Panc1 (cell line): ENCODE data around the gene HERC6. TPM values are rescaled to one million over a fixed set of nuclear protein-coding genes. Genes with fewer than 3 reads are reported as not detected.

Experiments
- ATAC-seq: fragments of 200-7000 bp; cut with Tn5 transposase; 2 replicates; pipeline ENCODE4 v1.9.1; 2020; ENCODE audit warnings: mild to moderate bottlenecking, moderate library complexity
- BruUV-seq: library from RNA; stranded (reverse); fragments of 400-500 nt; replicated peaks from 2 replicates; lab custom pipeline; 2021; lab: Mats Ljungman, UMichigan
- CTCF ChIA-PET: fragments of 300-600 bp; sonication (Branson Sonifier 250); formaldehyde crosslinking; loops from one replicate; lab custom pipeline; 2022; ENCODE audit warnings: antibody characterized with exemption; lab: Charles Lee
- POLR2A ChIA-PET: fragments of 300-600 bp; sonication (Branson Sonifier 250); formaldehyde crosslinking; loops from one replicate; lab custom pipeline; 2022; ENCODE audit warnings: antibody characterized with exemption; lab: Charles Lee
- DNase-seq: peaks from one replicate; pipeline ENCODE4 v3.0.0-alpha.2; 2010; ENCODE audit warnings: low read depth, low spot score
- H3K27ac ChIP-seq: 2 replicates; pipeline ENCODE4 v1.5.1; 2011; ENCODE audit warnings: mild to moderate bottlenecking, low read length, inconsistent platforms
- H3K27me3 ChIP-seq: fragments of 200-500 bp; sonication (Bioruptor generic); 2 replicates; pipeline ENCODE4 v1.6.0; 2014; ENCODE audit warnings: low read length, inconsistent platforms; ENCODE audit not compliant: control insufficient read depth, insufficient read depth
- H3K36me3 ChIP-seq: fragments of 200-500 bp; sonication (Bioruptor generic); 2 replicates; pipeline ENCODE4 v1.5.1; 2014; ENCODE audit warnings: inconsistent platforms, mild to moderate bottlenecking, low read length, moderate library complexity; ENCODE audit not compliant: control insufficient read depth, insufficient read depth
- H3K4me1 ChIP-seq: 2 replicates; pipeline ENCODE4 v1.5.1; 2011; ENCODE audit warnings: inconsistent platforms, mild to moderate bottlenecking, low read length, moderate library complexity; ENCODE audit not compliant: control insufficient read depth, insufficient read depth
- H3K4me3 ChIP-seq, 2 experiments: 2 replicates each; pipeline ENCODE4 v1.5.1; 2011 to 2012; ENCODE audit warnings: low read depth in 2 of 2, low read length in 2 of 2, mild to moderate bottlenecking in 2 of 2, inconsistent platforms in 1 of 2, moderate library complexity in 1 of 2
- H3K9me3 ChIP-seq: fragments of 200-500 bp; sonication (Bioruptor generic); 2 replicates; pipeline ENCODE4 v1.5.1; 2014; ENCODE audit warnings: low read depth, mild to moderate bottlenecking, inconsistent platforms, low read length, moderate library complexity; ENCODE audit not compliant: control insufficient read depth, insufficient read depth
- POLR2AphosphoS5 ChIP-seq: IDR thresholded peaks from 2 replicates; pipeline ENCODE4 v1.6.1; 2012; ENCODE audit warnings: mild to moderate bottlenecking, low read depth, low read length, moderate library complexity
- SIN3A ChIP-seq: IDR thresholded peaks from 2 replicates; pipeline ENCODE4 v1.6.1; 2012; ENCODE audit warnings: low read depth, mild to moderate bottlenecking, low read length, moderate library complexity, borderline replicate concordance; ENCODE audit not compliant: insufficient read depth
- TCF7L2 ChIP-seq: IDR thresholded peaks from 2 replicates; pipeline ENCODE4 v1.6.1; 2011; ENCODE audit warnings: mild to moderate bottlenecking, low read depth, low read length, inconsistent platforms
- in situ Hi-C: cut with HindIII; loops from 2 replicates; pipeline ENCODE4 v1.10.0; 2016; ENCODE audit warnings: low sequenced_read_pairs, low pct_unique_long_range_greater_than_20kb
- intact Hi-C: fragments of 100-400 bp; cut with micrococcal nuclease; formaldehyde crosslinking; loops from one replicate; pipeline ENCODE4 v1.10.0; 2022; ENCODE audit not compliant: unreplicated experiment
- total RNA-seq: library from RNA; stranded (reverse); gene quantifications from one replicate; pipeline ENCODE4 v1.2.1, GENCODE V29; 2021; ENCODE audit not compliant: unreplicated experiment
- TF ChIP-seq, protein P1 (sequence below): fragments of 450-650 bp; IDR thresholded peaks from 2 replicates; pipeline ENCODE4 v1.5.1; 2017; ENCODE audit warnings: mild to moderate bottlenecking
- TF ChIP-seq, protein P2 (sequence below), 2 experiments: IDR thresholded peaks; 2 replicates each; pipeline ENCODE4 v1.6.1; 2011 to 2012; ENCODE audit warnings: low read depth in 2 of 2, control low read depth in 1 of 2, low read length in 1 of 2, mild to moderate bottlenecking in 1 of 2, moderate library complexity in 1 of 2; ENCODE audit not compliant: insufficient read depth in 1 of 2

The HERC6 gene
- total RNA-seq, 1 experiment from 2014 or later: 1.2 TPM

DNA sequence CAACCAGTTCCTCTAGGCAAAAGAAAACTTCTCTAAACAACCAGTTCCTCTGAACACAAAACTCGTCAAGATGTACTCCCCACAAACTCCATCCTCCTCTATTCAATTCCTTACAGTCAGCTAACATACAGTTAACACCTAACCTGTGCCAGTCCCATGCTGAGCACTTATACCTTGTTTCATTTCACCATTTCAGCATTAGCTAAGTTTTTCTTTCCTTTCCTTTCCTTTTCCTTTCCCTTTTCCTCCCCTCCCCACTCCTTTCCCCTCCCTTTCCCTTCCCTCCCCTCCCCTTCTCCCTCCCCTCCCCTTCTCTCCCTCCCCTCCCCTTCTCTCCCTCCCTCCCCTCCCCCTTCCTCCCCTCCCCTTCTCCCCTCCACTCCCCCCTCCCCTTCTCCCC is 13.1 kb downstream of the HERC6 start:
- Histone ChIP-seq H3K9me3 (no peaks in the 10 kb centered on the region), H3K4me1 (no peaks in the 10 kb centered on the region), H3K27me3 (no peaks in the 10 kb centered on the region), H3K36me3 (no peaks in the 10 kb centered on the region), H3K4me3 (no peak overlapping the region), H3K27ac (no peak overlapping the region)
- DNase-seq (no peak), ATAC-seq (no peak)
- CTCF ChIA-PET: no interaction called here
- intact Hi-C loops (no loop called here), in situ Hi-C loops (no loop called here)
- POLR2A ChIA-PET: no interaction called here
- BruUV-seq: no TSS peak
- TF ChIP-seq, protein P1, sequence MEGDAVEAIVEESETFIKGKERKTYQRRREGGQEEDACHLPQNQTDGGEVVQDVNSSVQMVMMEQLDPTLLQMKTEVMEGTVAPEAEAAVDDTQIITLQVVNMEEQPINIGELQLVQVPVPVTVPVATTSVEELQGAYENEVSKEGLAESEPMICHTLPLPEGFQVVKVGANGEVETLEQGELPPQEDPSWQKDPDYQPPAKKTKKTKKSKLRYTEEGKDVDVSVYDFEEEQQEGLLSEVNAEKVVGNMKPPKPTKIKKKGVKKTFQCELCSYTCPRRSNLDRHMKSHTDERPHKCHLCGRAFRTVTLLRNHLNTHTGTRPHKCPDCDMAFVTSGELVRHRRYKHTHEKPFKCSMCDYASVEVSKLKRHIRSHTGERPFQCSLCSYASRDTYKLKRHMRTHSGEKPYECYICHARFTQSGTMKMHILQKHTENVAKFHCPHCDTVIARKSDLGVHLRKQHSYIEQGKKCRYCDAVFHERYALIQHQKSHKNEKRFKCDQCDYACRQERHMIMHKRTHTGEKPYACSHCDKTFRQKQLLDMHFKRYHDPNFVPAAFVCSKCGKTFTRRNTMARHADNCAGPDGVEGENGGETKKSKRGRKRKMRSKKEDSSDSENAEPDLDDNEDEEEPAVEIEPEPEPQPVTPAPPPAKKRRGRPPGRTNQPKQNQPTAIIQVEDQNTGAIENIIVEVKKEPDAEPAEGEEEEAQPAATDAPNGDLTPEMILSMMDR: no peak
- TF ChIP-seq POLR2AphosphoS5 (no peak), TCF7L2 (no peak), SIN3A (no peak)
- TF ChIP-seq, protein P2, sequence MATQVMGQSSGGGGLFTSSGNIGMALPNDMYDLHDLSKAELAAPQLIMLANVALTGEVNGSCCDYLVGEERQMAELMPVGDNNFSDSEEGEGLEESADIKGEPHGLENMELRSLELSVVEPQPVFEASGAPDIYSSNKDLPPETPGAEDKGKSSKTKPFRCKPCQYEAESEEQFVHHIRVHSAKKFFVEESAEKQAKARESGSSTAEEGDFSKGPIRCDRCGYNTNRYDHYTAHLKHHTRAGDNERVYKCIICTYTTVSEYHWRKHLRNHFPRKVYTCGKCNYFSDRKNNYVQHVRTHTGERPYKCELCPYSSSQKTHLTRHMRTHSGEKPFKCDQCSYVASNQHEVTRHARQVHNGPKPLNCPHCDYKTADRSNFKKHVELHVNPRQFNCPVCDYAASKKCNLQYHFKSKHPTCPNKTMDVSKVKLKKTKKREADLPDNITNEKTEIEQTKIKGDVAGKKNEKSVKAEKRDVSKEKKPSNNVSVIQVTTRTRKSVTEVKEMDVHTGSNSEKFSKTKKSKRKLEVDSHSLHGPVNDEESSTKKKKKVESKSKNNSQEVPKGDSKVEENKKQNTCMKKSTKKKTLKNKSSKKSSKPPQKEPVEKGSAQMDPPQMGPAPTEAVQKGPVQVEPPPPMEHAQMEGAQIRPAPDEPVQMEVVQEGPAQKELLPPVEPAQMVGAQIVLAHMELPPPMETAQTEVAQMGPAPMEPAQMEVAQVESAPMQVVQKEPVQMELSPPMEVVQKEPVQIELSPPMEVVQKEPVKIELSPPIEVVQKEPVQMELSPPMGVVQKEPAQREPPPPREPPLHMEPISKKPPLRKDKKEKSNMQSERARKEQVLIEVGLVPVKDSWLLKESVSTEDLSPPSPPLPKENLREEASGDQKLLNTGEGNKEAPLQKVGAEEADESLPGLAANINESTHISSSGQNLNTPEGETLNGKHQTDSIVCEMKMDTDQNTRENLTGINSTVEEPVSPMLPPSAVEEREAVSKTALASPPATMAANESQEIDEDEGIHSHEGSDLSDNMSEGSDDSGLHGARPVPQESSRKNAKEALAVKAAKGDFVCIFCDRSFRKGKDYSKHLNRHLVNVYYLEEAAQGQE (IDR thresholded peaks at IDR 0.05; ENCODE audit: insufficient read depth in 1 of 2, low read depth in 2 of 2, low read length in 1 of 2): no peak

DNA sequence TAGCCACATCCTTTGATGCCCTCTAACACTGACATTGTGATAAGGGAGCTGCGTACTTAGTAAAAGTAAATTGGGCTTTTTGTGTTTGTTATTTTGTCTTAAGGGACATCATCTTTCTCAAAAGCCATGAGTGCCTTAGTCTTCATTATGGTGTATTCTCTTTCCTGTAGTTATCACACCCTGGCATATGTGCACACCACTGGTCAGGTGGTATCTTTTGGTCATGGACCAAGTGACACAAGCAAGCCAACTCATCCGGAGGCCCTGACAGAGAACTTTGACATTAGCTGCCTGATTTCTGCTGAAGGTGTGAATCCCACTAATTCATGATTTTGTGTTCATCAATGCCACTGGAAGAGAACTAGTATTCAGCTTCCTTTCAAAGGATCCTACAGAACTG is 18.0 kb downstream of the HERC6 start:
- H3K4me1 ChIP-seq: no peaks in the 10 kb centered on the region
- POLR2A ChIA-PET: no interaction called here
- DNase-seq: no peak
- no TSS peak for BruUV-seq
- intact Hi-C loops (no loop called here), in situ Hi-C loops (no loop called here)
- TF ChIP-seq SIN3A: no peak
- no peak for TF ChIP-seq TCF7L2
- TF ChIP-seq POLR2AphosphoS5: no peak
- H3K4me3 ChIP-seq: no peak overlapping the region
- H3K36me3 ChIP-seq: no peaks in the 10 kb centered on the region
- CTCF ChIA-PET: no interaction called here
- H3K27ac ChIP-seq: no peak overlapping the region
- no peaks in the 10 kb centered on the region for H3K27me3 ChIP-seq
- no peak for ATAC-seq
- H3K9me3 ChIP-seq: no peaks in the 10 kb centered on the region

DNA sequence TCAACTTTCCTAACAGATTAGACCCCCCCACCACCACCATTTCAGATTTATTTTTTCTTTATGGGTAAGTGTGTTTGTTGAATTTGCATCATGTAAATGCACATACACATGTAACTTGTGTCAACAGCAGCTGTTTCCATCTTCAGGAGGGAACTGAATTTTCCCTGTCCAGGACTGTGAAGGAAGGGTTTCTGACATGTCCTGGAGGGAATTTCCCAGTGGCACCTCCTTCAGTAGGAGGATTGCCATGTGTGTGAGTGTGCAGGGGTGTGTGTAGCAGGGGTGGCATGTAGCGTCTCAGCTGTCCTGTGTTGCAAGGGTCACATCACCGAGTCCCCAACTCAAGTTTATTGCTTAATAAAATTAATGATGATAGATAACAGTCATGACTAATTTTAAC is 19.7 kb downstream of the HERC6 start:
- TF ChIP-seq, protein P2 (IDR thresholded peaks at IDR 0.05; ENCODE audit: insufficient read depth in 1 of 2, low read depth in 2 of 2, low read length in 1 of 2): no peak
- no peak for TF ChIP-seq SIN3A
- TF ChIP-seq, protein P1: no peak
- TF ChIP-seq TCF7L2: no peak
- TF ChIP-seq POLR2AphosphoS5: no peak
- no peak overlapping the region for H3K4me3 ChIP-seq
- no peaks in the 10 kb centered on the region for H3K9me3 ChIP-seq
- H3K36me3 ChIP-seq: no peaks in the 10 kb centered on the region
- ChIA-PET POLR2A (no interaction called here), CTCF (no interaction called here)
- ATAC-seq (no peak), DNase-seq (no peak)
- no peaks in the 10 kb centered on the region for H3K4me1 ChIP-seq
- no peak overlapping the region for H3K27ac ChIP-seq
- no TSS peak for BruUV-seq
- in situ Hi-C loops: no loop called here
- intact Hi-C loops: no loop called here
- no peaks in the 10 kb centered on the region for H3K27me3 ChIP-seq
